NCI-H526 (cell line): ENCODE measurements around the gene RBM20.
A peak's percentile ranks its signal among the peaks of the same experiment; 100 is the strongest.
"Not testable (repeated sequence)": the region's sequence is repeated elsewhere in the genome, so short reads cannot be mapped to it uniquely, and the experiment has no call there.

Source experiments
- DNase-seq, 2 experiments: peaks; one replicate each; lab custom pipeline; 2025; lab: John Stamatoyannopoulos, UW

The RBM20 gene

GRCh38 chr10:110625356-110625894, 18.7 kb upstream of the RBM20 start:
- no peak for DNase-seq

- DNase-seq: no peak
Observed at GRCh38 chr10:110625951-110626855, 17.9 kb upstream of the RBM20 start.

GRCh38 chr10:110628161-110628560, 16.0 kb upstream of the RBM20 start:
- DNase-seq: no peak

- no peak for DNase-seq
Observed at GRCh38 chr10:110629680-110630191, 14.4 kb upstream of the RBM20 start.

- DNase-seq: no peak
Observed at GRCh38 chr10:110631934-110632333, 12.2 kb upstream of the RBM20 start.

- no peak for DNase-seq
Observed at GRCh38 chr10:110632591-110633215, 11.4 kb upstream of the RBM20 start.

GRCh38 chr10:110634527-110635209, 9.5 kb upstream of the RBM20 start:
- no peak for DNase-seq

- no peak for DNase-seq
Observed at GRCh38 chr10:110636572-110636931, 7.6 kb upstream of the RBM20 start.

GRCh38 chr10:110636932-110637557, 7.1 kb upstream of the RBM20 start:
- DNase-seq: no peak

- DNase-seq: peak in 1 of 2 experiments; percentile 12
Observed at GRCh38 chr10:110637558-110638053, 6.5 kb upstream of the RBM20 start.

GRCh38 chr10:110638319-110638718, 5.8 kb upstream of the RBM20 start:
- DNase-seq: no peak

GRCh38 chr10:110639046-110639445, 5.1 kb upstream of the RBM20 start:
- not testable (repeated sequence) for DNase-seq

- not testable (repeated sequence) for DNase-seq
Observed at GRCh38 chr10:110639858-110640257, 4.3 kb upstream of the RBM20 start.

GRCh38 chr10:110641256-110641655, 2.9 kb upstream of the RBM20 start:
- peak; percentile 75 to 80 for DNase-seq

- peak; percentile 23 to 25 for DNase-seq
Observed at GRCh38 chr10:110642204-110643034, 1.7 kb upstream of the RBM20 start.

GRCh38 chr10:110643035-110643652, 992 bp upstream of the RBM20 start:
- DNase-seq: peak; percentile 50 to 58

- peak in 1 of 2 experiments; percentile 45 for DNase-seq
Observed at GRCh38 chr10:110644598-110645462, 694 bp downstream of the RBM20 start.

- peak; percentile 91 to 95 for DNase-seq
Observed at GRCh38 chr10:110646417-110647135, 2.4 kb downstream of the RBM20 start.

GRCh38 chr10:110647136-110647430, 2.9 kb downstream of the RBM20 start:
- DNase-seq: no peak
